ENCODE measurements around the gene LTBP4.
"Not testable (repeated sequence)": the region's sequence is repeated elsewhere in the genome, so short reads cannot be mapped to it uniquely, and the experiment has no call there.

Gene LTBP4

GRCh38 chr19:40575326-40575725 lies 25.8 kb upstream of the LTBP4 start:
- no peak for DNase-seq (ENCODE audit: low read depth, low spot score)

GRCh38 chr19:40576151-40576584 lies 25.0 kb upstream of the LTBP4 start:
- DNase-seq (ENCODE audit: low read depth, low spot score): no peak

GRCh38 chr19:40576585-40577451 lies 24.4 kb upstream of the LTBP4 start, which contains the start of gene SHKBP1:
TSS of gene SHKBP1 (plus strand) at chr19:40576873. CDS start at chr19:40576900, 27 bp downstream.
- DNase-seq (ENCODE audit: low read depth, low spot score): no peak

GRCh38 chr19:40578442-40578908 lies 22.7 kb upstream of the LTBP4 start:
- DNase-seq (ENCODE audit: low read depth, low spot score): peak; percentile 95

- no peak for DNase-seq (ENCODE audit: low read depth, low spot score)
Observed at GRCh38 chr19:40580619-40581018, 20.6 kb upstream of the LTBP4 start.

GRCh38 chr19:40581531-40581930 lies 19.6 kb upstream of the LTBP4 start:
- DNase-seq (ENCODE audit: low read depth, low spot score): no peak

- DNase-seq (ENCODE audit: low read depth, low spot score): no peak
Observed at GRCh38 chr19:40582467-40582866, 18.7 kb upstream of the LTBP4 start.

GRCh38 chr19:40583283-40583682 lies 17.9 kb upstream of the LTBP4 start:
- DNase-seq (ENCODE audit: low read depth, low spot score): no peak

- DNase-seq (ENCODE audit: low read depth, low spot score): no peak
Observed at GRCh38 chr19:40584007-40584406, 17.2 kb upstream of the LTBP4 start.

- no peak for DNase-seq (ENCODE audit: low read depth, low spot score)
Observed at GRCh38 chr19:40585241-40585981, 15.8 kb upstream of the LTBP4 start.

- no peak for DNase-seq (ENCODE audit: low read depth, low spot score)
Observed at GRCh38 chr19:40585982-40586422, 15.2 kb upstream of the LTBP4 start.

- no peak for DNase-seq (ENCODE audit: low read depth, low spot score)
Observed at GRCh38 chr19:40586611-40587010, 14.6 kb upstream of the LTBP4 start.

- DNase-seq (ENCODE audit: low read depth, low spot score): no peak
Observed at GRCh38 chr19:40588110-40588854, 12.9 kb upstream of the LTBP4 start.

- DNase-seq (ENCODE audit: low read depth, low spot score): no peak
Observed at GRCh38 chr19:40588926-40589569, 12.1 kb upstream of the LTBP4 start.

- DNase-seq (ENCODE audit: low read depth, low spot score): no peak
Observed at GRCh38 chr19:40589591-40590429, 11.4 kb upstream of the LTBP4 start.

- DNase-seq (ENCODE audit: low read depth, low spot score): no peak
Observed at GRCh38 chr19:40590464-40591265, 10.5 kb upstream of the LTBP4 start.

GRCh38 chr19:40591724-40592123 lies 9.4 kb upstream of the LTBP4 start:
- DNase-seq (ENCODE audit: low read depth, low spot score): not testable (repeated sequence)

- DNase-seq (ENCODE audit: low read depth, low spot score): no peak
Observed at GRCh38 chr19:40592170-40592569, 9.0 kb upstream of the LTBP4 start.

GRCh38 chr19:40594255-40594654 lies 6.9 kb upstream of the LTBP4 start:
- no peak for DNase-seq (ENCODE audit: low read depth, low spot score)

All from iPS DF 19.7 (cell line).